ENCODE data around the gene SRPX. TPM values are rescaled to one million over a fixed set of nuclear protein-coding genes. Genes with fewer than 3 reads are reported as not detected.

The SRPX gene
- total and polyA plus RNA-seq, 10 of the 15 experiments (the other 5 are each of a cell fraction or from before 2014, with no cell fraction given) = 0.05 to 0.79 (median 0.23) TPM; not detected in 1

DNA sequence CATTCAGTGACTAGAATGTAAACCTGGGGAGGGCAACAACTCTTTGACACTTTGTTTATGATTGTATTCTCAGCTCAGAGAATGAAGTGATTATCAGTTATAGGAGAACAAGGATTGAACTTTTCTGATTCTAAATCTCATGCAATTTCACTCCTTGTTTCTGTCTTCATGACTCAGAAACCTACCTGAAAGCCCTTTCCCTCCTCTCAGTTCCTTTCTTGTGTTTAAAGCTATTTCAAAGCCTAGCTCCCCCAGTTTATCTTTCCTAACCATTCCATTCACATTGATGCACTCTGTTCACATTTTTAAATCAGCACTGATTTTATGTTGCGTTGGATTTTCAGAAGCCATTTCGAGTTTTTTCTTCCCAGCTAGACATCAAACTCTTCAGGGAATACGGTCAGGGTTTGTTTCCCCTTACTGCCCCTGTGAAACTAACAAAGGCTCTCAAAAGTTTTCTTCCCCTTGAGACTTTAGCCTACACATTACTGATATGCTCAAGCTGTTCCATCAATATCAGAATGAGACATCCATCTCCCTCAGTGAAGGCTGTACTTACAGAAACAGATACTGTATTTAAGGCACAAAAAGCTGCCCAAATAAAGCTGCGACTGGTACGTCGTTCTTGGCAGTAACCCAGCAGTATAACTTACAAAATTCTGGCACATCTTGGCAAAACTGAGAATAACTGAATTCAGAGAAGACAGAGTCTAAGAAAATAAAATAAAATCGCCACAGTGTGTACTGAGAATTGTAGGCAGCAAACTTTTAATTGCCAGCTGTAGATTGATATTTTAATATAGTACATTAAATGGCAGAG lies 31.0 kb downstream of the SRPX start:
- 12% methylated on average over 7 of the region's 7 CpGs for WGBS (ENCODE audit: insufficient coverage, insufficient replicate concordance, low lambda C conversion rate, missing lambda C conversion rate)
- no peaks in the 10 kb centered on the region for H3K79me2 ChIP-seq (ENCODE audit: control insufficient read depth, insufficient read depth, low read length)
- intact Hi-C loops (cut with micrococcal nuclease; ENCODE audit: unreplicated experiment) (loop anchor here (5.0 kb wide), 2 partner anchors 58 to 93 kb away; no protein-coding TSS in a partner anchor), in situ Hi-C loops (cut with MboI) (no loop called here)
- ChIA-PET RAD21 (ENCODE audit: unreplicated experiment) (interaction anchor here (1.3 to 2.4 kb wide), 3 partner anchors 10 to 138 kb away, joined by 3 to 9 read pairs (median 4); partner anchors contain the start of gene RPGR), SMC1A (ENCODE audit: uncharacterized antibody, unreplicated experiment) (interaction anchor here (1.2 to 3.0 kb wide), 6 partner anchors 14 to 143 kb away, joined by 3 to 17 read pairs (median 4); partner anchors contain the start of gene RPGR), POLR2A (no interaction called here), CTCF (interaction anchor here (0.9 to 6.5 kb wide), 9 partner anchors 9 to 263 kb away, joined by 3 to 30 read pairs (median 3); partner anchors contain the start of gene RPGR)
- no peak overlapping the region for H2AFZ ChIP-seq (ENCODE audit: control insufficient read depth, low read depth, low read length)
- no peaks in the 10 kb centered on the region; a peak in 1 of 4 replicates for H3K27me3 ChIP-seq (replicated peaks in 1 of 2; ENCODE audit: control insufficient read depth in 2 of 2, insufficient read depth in 2 of 2, low read length in 1 of 2)
- H3K4me3 ChIP-seq = no peak overlapping the region
- H4K20me1 ChIP-seq (ENCODE audit: control insufficient read depth, insufficient read depth) = no peaks in the 10 kb centered on the region
- 0 out of 2 replicates have a peak, but pooled peaks cover 2% of the 10 kb centered on the region for H3K4me1 ChIP-seq (ENCODE audit: control insufficient read depth, insufficient read depth, low read length)
- peak; percentile 56 for ATAC-seq
- no peaks in the 10 kb centered on the region for H3K36me3 ChIP-seq (ENCODE audit: control insufficient read depth in 2 of 2, insufficient read depth in 2 of 2, low read length in 1 of 2)
- no peak overlapping the region for H3K27ac ChIP-seq (ENCODE audit: control insufficient read depth, insufficient read depth)
- no peak overlapping the region for H3K4me2 ChIP-seq (ENCODE audit: control insufficient read depth, insufficient read depth)
- peak; percentile 40; the same call in 1 of the 2 replicates for TF ChIP-seq JUNB (IDR thresholded peaks at IDR 0.05)
- TF ChIP-seq TCF12 (IDR thresholded peaks at IDR 0.05; ENCODE audit: low read depth, low read length) = no peak
- TF ChIP-seq SPI1 (IDR thresholded peaks at IDR 0.05; ENCODE audit: borderline replicate concordance, insufficient read depth, low read depth, low read length) = peak; percentile 51; the same call in 1 of the 2 replicates
- no peak for DNase-seq (ENCODE audit: low read depth, low spot score)
- no TSS peak for BruUV-seq (replicated peaks)
- no peak for FAIRE-seq
- no peaks in the 10 kb centered on the region for H3K9me3 ChIP-seq (replicated peaks; ENCODE audit: control insufficient read depth, insufficient read depth, low read length)
- no peak overlapping the region for H3K9ac ChIP-seq (ENCODE audit: control insufficient read depth, insufficient read depth, low read length)

DNA sequence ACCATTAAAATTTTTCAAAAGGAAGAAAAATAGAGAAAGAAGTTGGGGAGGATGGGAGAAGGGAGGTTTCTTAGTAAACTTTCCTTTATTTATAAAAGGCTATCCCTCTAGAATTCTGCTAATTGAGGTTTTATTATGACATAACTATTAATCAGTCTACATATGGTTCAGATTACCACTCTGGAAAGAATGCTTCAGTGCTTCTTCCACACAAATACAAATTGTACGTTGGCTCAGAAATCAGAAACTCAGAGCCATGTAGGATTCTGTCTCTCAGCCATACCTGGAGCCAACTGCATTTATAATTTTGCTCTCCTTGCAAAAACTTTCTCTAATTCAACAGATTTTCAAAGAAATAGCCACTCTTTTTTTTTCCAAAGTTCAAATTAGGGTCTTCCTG lies 37.1 kb downstream of the SRPX start:
- CTCF ChIA-PET = interaction anchor here (0.9 kb wide), 1 partner anchor 12 kb away, joined by 3 read pairs; no protein-coding TSS in a partner anchor
- no peak for FAIRE-seq

More for the DNA sequence above, 37.1 kb downstream of the SRPX start:
- no peak overlapping the region for H3K9ac ChIP-seq (ENCODE audit: control insufficient read depth, insufficient read depth, low read length)
- TF ChIP-seq, protein P1, sequence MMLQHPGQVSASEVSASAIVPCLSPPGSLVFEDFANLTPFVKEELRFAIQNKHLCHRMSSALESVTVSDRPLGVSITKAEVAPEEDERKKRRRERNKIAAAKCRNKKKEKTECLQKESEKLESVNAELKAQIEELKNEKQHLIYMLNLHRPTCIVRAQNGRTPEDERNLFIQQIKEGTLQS (IDR thresholded peaks at IDR 0.05; ENCODE audit: borderline replicate concordance, extremely low read depth, low read depth, low read length) = no peak
- no peak for TF ChIP-seq HDAC2 (IDR thresholded peaks at IDR 0.05)
- no peak for TF ChIP-seq SREBF1 (IDR thresholded peaks at IDR 0.05; ENCODE audit: low read length)
- no peak for TF ChIP-seq MYC (IDR thresholded peaks at IDR 0.05; ENCODE audit: insufficient read depth, insufficient read length, insufficient replicate concordance, low read length, severe bottlenecking)
- TF ChIP-seq BACH1 (IDR thresholded peaks at IDR 0.05; ENCODE audit: borderline replicate concordance) = no peak
- no peak for TF ChIP-seq GATAD2B (conservative IDR thresholded peaks at IDR 0.05; ENCODE audit: low read depth)
- TF ChIP-seq NFYA (IDR thresholded peaks at IDR 0.05; ENCODE audit: borderline replicate concordance, low read depth, low read length) = no peak
- H3K36me3 ChIP-seq (ENCODE audit: control insufficient read depth in 2 of 2, insufficient read depth in 2 of 2, low read length in 1 of 2) = no peaks in the 10 kb centered on the region
- H2AFZ ChIP-seq (ENCODE audit: control insufficient read depth, low read depth, low read length) = no peak overlapping the region
- no peaks in the 10 kb centered on the region for H3K79me2 ChIP-seq (ENCODE audit: control insufficient read depth, insufficient read depth, low read length)
- H3K9me3 ChIP-seq (replicated peaks; ENCODE audit: control insufficient read depth, insufficient read depth, low read length) = no peaks in the 10 kb centered on the region
- ChIA-PET POLR2A (no interaction called here), SMC1A (ENCODE audit: uncharacterized antibody, unreplicated experiment) (no interaction called here), RAD21 (ENCODE audit: unreplicated experiment) (no interaction called here)
- ATAC-seq (no peak), DNase-seq (ENCODE audit: low read depth, low spot score) (no peak)
- H3K4me1 ChIP-seq (ENCODE audit: control insufficient read depth, insufficient read depth, low read length) = no peaks in the 10 kb centered on the region
- no TSS peak for BruUV-seq (replicated peaks)
- H3K4me2 ChIP-seq (ENCODE audit: control insufficient read depth, insufficient read depth) = no peak overlapping the region
- H3K27ac ChIP-seq (ENCODE audit: control insufficient read depth, insufficient read depth) = no peak overlapping the region
- no peak overlapping the region for H3K4me3 ChIP-seq
- intact Hi-C loops (cut with micrococcal nuclease; ENCODE audit: unreplicated experiment) (no loop called here), in situ Hi-C loops (cut with MboI) (no loop called here)
- WGBS (ENCODE audit: insufficient coverage, insufficient replicate concordance, low lambda C conversion rate, missing lambda C conversion rate) = 0% methylated on average over 1 of the region's 1 CpG
- no peaks in the 10 kb centered on the region for H4K20me1 ChIP-seq (ENCODE audit: control insufficient read depth, insufficient read depth)
- no peaks in the 10 kb centered on the region; a peak in 1 of 4 replicates for H3K27me3 ChIP-seq (replicated peaks in 1 of 2; ENCODE audit: control insufficient read depth in 2 of 2, insufficient read depth in 2 of 2, low read length in 1 of 2)

Measured in GM12878 (cell line).